Activated CD4-positive, alpha-beta T cell treated with anti-CD3 and anti-CD28 coated beads for 1 hour (primary cell): ENCODE measurements around the gene ATP5F1D.

Experiments
- DNase-seq: peaks from one replicate; pipeline ENCODE4 v3.0.0-alpha.2; 2020

Gene ATP5F1D

DNA sequence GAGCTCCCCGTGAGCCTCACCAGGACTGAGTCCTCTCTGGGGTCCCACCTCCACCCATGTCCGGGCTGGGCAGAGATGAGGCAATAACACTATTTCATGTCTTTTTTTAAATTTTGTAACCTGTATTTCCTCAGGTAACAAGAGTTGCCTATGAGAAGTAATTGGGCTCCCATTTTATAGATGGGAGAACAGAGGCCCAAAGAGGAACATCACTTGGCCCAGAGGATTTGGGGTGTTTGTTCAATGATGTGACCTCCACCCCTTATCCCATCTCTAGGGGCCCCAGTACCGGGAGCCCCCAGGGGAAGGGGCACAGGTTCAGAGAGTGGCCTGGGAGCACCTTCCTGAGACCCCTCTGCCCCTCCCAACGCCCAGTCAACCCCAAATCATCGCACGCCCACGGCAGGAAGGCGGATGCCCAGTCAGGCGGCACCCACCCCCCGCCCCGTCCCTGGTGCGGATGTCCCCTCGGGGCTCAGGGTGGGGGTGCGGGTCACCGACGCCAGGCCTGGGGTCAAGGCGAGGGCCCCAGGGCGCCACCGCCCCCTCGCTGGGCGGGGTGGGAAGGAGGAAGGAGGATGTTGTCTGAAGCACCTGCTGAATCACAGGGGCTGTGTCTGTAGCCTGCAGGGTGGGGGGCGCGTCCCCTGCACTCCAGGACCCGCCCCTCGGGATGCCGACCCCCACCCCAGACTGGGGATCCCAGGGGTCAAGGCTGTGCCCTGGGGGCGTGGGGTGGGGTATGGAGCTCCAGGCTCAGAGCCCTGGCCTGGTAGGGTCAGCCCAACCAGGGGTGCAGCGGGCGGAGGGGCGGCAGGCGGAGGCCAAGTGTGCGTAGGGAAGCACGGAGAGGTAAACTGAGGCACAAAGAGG is 18.6 kb downstream of the ATP5F1D start:
- no peak for DNase-seq

DNA sequence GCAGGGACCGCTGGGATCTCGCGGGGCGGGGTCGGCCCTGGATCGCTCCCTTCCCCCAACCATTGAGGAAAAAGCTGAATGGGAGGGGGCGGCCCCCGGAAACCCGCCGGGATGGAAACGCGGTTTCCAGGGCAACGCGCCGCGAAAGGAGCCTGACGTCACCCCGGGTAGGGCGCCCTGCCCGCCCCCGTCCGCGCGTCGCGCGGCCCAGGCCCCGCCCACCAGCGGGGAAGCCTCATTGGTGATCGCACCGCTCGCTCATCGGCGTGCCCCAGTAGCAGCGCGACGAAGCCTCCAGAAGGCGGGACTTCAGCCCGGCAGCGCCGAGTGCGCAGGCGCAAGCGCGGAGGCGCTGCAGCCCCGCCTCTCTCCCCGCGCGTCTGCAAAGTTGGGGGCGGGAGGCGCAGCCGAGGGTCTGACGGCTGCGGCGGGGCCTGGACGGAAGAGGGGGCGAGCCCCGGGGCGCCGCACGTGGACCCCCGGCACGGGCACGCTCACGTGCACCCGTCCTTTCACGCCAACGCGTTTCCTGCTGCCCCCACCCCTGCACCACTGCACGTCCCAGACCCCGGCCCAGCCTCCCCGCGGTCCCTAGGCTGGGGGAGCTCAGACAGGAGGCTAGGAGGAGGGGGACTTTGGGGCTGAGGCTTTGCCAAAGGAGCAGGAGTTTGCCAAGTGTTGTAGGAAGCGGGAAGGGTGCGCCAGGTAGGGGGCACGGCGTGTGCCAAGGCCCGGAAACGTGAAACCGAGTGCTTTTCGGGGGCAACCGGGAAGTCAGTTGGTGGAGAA is 19.4 kb downstream of the ATP5F1D start:
- DNase-seq = peak; percentile 97

DNA sequence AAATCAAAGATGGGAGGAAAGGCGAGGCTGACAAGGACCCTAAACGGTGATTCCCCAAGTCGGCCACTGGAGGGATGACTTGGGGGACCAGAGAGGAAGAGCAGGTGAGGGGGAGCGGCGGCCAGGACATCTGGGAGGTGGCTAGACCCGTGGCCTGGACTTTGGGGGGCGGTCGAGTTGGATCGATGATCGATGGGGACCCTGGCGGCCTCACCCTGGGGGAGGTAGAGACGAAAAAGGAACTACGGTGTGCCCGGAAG is 19.9 kb downstream of the ATP5F1D start:
- no peak for DNase-seq

DNA sequence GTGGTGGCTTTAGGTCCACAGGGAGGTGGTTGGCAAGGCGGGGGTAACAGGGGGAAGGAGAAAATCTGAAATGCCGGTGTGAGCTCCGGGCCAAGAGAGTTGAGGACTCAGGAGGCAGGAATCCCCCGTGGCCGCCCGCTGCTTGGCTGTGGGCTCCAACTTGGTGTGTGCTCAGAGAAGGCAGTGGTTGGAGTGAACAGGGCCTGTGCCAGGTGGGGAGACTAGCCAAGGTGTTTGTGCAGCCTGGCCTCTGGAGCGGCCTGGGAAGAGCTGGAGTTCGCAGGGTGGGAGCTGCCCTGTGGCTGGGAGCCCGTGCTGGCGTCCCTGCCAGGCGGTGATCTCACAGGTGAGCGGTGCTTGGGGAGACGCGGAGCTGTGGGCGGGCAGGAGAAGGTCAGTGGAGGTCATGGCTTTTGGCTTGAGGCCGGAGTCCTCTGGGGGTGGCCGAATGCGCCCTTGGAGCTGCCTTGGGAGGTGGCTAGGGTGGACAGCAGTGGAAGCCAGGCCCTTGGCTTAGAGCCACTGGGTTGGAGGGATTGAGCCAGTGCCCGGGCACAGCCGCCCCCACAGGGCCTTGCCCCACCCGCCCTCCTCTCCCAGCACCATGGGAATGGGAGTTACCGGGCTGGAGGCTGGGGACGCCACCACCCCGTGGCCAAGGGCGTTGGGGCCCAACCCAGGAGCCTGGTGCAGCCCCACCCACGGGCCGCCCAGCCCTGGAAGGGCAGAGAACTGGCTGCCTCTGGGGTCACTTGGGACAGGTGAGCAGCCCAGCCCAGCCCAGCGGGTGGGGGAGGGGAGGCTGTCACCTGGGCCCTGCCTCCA is 20.5 kb downstream of the ATP5F1D start:
- no peak for DNase-seq

DNA sequence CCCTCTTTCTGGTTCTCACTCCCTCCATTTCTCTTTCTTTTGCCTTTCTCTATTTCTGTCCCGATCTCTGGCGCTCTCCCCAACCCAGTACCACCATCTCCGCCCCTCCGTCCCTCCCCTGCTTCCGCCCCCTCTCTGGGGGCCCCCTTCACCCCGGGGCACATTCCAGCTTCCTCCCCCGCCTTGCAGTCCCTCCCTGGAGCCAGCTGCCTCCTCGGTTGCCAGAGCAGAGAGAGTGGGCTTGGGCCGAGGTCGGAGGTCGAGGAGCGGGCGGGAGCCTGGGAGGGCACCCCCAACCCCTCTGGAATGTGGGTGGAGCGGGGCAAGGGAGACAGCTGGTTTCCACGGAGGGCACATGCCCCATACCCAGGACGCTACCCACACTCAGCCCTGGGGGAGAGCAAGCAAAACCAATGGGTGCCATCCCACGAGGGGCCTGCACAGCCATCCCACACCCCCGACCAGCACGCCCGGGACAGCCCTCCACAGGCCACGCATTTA is 21.1 kb downstream of the ATP5F1D start:
- DNase-seq = no peak

GRCh38 chr19:1263188-1263587 is 21.6 kb downstream of the ATP5F1D start:
- DNase-seq = no peak

DNA sequence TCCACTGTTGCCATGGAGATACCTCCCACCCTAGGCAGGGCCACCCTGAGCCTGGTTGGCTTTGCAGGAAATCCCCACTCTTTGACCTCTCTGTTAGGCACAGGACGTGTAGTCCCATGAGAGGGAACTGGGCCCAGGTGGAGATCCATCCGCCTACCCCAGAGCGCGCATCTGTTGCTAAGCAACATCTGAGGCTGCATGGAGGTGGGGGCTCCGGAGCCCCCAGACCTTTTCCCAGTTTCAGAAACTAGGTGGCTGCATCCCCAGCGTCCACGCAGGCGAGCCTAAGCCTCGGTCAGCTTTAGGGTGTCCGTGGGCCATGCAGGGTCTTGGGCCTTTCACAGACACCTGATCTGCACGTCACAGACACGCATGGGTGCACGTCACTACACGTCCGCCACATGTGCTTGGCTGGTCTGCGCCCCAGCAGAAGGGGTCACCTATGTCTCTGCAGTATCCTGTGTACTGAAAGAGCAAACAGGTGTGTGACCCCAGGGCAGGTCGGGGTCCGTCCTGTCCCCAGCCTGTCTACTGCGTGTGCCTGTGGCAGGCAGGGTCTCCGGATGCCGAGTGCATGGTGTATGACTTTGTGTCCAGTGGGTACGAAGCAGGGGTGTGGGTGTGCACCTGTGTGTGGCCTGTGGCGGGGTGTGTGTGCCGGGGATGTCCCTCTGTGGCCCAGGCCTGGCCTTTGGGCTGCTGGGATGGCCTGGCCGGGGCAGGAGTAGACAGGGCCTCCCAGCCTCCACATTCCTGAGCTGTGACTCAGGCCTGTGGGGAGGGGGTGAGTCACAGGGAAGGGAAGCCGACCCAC is 23.5 kb downstream of the ATP5F1D start:
- no peak for DNase-seq

- no peak for DNase-seq
Observed at GRCh38 chr19:1265615-1266128, 24.1 kb downstream of the ATP5F1D start.

GRCh38 chr19:1266129-1266915 is 24.8 kb downstream of the ATP5F1D start:
- peak; percentile 74 for DNase-seq

DNA sequence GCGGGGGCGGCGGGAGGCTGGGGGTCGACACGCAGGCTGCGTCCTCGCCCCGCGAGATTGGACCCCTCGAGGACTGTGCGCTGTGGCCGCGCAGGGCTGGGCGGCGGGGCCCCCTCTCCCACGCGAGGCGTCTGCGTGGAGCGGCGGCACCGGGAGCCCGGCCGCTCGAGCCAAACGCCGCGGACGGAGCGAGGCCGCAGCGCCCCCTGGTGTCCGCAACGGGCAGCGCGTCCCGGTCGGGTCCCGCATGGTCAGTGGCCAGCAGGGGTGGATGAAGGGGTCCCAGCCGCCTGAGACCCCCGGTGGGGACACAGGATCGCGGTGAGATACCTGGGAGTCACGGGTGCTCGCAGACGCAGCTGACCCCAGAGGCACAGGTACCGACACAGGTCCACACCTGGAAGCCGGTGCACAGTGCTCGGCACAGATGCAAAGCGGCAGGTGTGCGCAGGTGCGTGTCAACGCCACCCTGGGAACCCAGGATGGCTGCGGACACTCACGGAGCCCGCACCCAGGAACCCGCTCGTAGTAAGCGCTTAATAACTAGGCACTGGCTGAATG is 25.4 kb downstream of the ATP5F1D start:
- peak; percentile 61 for DNase-seq

DNA sequence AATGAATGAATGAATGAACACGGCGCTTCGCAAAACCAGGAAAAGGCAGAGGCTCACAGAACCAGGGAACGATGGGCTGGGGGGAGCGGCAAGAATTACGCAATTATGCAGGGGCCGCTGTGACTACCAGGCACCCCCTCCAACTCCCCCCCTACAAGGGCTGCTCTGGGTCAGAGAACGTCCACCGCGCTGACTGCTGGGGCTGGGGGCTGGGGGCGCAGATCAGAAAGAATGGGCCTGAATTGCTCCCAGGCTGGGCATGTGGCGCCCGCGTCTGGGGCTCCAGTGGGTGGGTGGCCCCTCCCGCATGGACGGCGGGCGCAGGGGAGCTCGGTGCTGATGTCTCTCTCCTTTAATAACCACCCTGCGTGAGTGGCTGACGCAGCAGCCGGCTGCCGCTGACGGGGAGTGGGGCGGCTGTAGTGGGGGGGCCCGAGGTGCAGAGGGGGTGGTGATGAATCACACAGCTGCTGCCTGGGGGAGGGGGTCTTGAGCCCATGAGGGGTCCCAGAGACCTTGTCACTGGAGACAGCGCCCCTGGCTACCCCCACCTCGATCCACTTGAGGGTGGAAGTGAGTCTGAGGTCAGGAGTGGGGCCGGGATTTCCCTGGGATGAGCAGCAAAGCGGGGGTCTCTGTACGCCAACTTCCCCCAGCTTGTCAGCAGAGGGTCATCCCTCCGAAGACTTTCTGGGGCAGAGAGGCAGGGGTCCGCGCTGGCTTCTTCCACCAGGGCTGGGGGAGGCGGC is 26.1 kb downstream of the ATP5F1D start:
- DNase-seq = no peak

DNA sequence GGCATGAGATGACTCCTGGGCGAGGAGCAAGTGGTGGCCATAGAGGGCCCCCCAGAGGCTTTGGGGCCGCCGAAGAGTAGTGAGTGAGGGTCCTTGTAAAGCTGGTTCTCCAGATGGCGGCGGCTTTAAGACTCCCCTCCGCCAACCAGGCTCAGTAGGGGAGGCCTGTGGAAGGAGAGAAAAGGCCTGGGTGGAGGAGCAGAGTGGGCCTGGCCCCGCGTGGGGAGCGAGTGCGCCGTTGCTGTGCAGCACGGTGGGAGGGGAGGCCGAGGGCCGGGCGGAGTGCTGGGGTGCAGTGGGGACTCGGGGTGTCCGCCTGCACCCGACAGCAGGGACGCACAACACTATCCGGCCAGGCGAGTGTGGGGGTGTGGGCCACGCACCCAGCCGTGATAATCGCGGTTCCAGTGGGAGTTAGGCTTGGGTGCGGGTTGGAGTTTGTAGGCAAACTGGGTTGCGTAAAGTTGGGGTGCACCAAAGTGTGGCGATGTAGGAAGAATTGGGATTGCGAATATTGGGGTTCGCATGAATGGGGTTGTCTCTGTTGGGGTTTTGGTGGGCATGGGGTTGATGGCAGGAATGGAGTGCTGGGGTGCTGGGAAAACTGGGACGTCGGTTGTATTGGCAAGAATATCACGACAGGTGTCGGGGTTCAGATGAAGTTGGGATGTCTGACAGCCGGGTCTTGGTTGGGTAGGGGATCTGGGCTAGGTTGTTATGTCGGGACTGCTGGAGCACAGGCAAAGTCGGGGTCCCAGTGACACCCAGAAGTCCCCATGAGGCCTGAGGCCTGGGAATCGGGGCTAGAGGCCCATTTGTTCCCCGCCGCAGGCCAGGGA is 26.9 kb downstream of the ATP5F1D start:
- DNase-seq = no peak

DNA sequence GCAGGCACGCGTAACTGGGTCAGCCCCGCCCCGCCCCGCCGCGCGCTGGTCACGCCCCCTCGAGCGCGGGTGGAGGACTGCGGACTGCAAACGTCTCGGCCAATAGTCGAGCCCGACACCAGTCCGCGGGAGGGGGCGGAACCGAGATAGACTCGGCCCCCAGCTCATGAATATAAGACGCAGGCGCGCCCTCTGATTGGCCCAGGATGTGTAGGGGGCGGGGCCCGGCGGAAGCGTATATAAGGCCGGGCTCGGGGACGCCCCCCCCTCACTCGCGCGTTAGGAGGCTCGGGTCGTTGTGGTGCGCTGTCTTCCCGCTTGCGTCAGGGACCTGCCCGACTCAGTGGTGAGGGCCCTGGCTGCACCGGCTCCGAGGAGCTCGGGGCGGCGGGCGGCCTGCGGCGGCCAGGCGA is 27.5 kb downstream of the ATP5F1D start, which contains the start of gene CIRBP:
CIRBP (plus strand) TSS at position 268 of the 413 bp plus-strand sequence. CDS start 1,602 bp downstream, outside the sequence.
- peak; percentile 99 for DNase-seq

DNA sequence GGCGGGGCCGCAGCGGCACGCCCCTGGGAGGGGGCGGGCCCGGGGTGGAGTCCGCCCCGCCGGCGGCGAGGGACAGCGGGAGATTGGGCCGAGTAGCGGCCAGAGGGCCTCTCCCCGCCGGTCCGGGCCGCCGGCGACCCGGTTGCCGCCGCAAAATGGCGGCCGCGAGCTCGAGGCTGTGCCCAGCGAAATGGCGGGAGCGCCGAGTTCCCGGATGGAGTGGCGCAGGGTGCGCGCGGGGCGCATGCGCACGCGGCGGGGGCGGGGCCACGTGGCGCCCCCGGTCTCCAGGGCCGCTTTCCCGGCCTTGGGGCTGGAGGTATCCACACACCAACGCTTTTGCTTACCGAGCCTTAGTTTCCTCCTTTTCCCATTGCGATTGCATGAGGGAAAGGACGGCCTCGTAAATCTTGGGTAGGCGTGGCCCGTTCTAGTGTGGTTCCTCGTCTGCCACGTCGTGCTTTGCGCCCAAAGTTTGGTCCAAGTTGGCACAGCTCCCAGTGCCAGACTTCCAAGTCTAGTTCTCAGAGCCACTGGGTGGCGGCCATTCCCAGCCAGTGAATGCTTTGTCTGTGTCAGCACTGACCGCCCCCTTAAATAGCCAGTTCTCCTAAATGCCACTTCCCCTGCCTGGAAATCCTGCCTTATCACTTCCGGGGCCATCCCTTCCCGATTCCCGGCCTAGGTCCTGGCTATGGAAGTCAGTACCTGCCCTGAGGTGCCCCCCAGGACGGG is 28.1 kb downstream of the ATP5F1D start:
- peak; percentile 81 for DNase-seq

DNA sequence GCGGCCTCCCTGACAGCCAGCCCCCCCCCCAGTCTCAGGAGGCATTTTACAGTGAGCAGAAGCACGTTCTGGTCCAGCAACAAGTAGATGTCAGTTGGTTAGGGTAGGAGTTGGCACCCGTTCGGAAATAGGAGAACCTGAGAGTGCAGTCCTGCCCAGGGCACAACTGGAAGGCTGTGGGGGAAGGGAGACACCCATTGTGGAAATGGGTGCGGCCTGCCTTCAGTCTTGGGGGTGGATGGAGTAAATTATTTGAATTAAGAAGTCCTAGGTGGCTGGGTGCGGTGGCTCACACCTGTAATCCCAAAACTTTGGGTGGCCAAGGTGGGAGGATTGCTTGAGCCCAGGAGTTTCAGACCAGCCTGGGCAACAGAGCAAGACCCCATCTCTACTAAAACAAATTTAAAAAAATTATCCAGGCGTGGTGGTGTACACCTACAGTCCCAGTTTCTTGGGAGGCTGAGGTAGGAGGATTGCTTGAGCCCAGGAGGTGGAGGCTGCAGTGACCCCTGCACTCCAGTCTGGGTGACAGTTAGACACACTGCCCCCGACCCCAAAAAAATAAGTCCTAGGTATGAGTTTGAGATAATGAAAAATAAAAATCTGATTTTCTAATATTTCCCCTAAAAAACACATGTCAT is 28.8 kb downstream of the ATP5F1D start:
- DNase-seq = no peak

DNA sequence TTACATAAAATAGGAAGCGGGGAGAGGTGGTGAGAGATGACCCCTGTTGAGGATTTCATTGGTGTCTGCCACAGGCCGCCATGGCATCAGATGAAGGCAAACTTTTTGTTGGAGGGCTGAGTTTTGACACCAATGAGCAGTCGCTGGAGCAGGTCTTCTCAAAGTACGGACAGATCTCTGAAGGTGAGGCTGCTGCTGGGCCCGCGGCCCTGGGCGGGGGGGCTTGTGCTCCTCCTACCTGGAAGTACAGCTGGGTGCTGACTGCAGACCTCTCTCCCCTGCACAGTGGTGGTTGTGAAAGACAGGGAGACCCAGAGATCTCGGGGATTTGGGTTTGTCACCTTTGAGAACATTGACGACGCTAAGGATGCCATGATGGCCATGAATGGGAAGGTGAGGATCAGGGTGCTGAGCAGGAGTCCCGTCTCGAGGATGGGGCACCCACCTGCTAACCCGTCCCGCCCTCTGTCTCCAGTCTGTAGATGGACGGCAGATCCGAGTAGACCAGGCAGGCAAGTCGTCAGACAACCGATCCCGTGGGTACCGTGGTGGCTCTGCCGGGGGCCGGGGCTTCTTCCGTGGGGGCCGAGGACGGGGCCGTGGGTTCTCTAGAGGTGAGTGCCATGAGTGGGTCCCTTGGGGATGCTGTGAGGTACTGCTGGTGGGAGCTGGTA is 29.4 kb downstream of the ATP5F1D start:
- no peak for DNase-seq
